NK-92 treated with Interleukin-12 subunit alpha and Interleukin-12 subunit beta, amount 100 ng/mL, for 24 hours (cell line): ENCODE data around the gene ZBTB42.

Experiments used
- DNase-seq: peaks from one replicate; lab custom pipeline; 2025; lab: John Stamatoyannopoulos, UW

ZBTB42 gene

DNA sequence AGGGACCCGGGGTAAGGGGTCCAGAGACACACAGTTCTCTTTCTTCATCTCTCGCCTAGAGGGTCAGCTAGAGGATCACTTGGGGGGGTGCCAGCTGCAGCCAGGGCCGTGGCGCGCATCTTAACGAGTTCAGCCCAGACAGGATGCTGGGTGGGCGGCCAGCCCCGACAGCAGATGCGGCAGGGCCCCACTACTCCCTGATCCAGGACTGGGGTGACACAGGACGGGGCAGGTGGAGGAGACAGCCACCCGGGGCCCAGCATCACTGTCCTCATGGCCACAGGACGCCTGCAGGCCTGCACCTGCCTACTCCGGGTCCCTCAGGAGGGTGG lies 18.1 kb upstream of the ZBTB42 start:
- DNase-seq = no peak

DNA sequence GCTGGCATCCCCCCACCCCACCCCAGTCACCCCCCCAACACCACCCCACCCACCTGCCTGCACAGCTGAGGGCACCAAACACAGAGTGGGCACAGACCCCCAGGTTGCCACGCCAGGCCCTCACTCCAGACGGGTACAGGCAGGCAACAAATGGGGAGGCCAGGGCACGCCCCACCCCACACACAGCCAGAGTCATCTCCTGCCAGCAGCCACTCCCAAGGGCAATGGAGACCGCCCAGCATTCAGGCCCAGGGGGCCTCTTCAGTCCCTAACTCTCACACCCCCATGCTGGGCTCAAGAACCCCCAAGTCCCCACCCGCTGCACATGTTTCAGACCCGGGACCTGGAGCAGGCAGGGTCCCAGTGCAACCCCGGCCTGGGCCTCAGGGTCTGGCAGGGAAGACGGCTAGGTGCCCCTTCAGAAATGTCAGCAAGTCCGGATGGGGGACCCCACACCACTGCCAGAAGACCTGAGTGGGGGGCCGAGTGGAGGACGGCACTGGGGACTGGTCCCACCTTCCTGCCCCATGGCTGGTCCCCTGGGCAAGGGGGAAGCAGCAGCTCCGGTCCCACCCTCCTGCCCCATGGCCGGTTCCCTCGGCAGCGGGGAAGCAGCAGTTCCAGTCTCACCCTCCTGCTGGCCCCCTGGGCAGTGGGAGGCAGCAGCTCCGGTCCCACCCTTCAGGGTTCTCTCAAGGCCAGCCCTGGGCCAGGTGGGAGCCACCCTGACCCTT lies 17.2 kb upstream of the ZBTB42 start:
- DNase-seq = no peak

DNA sequence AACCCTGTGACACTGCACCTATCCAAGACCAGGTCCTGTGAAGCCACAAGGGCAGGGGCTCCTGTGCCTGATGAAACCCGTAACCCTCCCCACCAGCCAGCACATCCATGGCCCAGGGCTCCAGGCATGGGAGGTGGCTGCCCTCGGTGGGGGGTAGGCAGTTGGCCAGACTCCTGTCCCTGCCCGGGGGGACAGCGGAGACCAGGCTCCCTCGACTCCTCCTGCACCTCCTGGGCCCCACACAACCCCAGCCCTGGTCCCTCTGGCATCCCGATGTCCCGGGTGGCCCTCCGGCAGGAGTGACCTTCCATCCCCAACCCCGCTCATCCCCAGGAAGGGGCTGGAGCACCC lies 16.7 kb upstream of the ZBTB42 start:
- no peak for DNase-seq

DNA sequence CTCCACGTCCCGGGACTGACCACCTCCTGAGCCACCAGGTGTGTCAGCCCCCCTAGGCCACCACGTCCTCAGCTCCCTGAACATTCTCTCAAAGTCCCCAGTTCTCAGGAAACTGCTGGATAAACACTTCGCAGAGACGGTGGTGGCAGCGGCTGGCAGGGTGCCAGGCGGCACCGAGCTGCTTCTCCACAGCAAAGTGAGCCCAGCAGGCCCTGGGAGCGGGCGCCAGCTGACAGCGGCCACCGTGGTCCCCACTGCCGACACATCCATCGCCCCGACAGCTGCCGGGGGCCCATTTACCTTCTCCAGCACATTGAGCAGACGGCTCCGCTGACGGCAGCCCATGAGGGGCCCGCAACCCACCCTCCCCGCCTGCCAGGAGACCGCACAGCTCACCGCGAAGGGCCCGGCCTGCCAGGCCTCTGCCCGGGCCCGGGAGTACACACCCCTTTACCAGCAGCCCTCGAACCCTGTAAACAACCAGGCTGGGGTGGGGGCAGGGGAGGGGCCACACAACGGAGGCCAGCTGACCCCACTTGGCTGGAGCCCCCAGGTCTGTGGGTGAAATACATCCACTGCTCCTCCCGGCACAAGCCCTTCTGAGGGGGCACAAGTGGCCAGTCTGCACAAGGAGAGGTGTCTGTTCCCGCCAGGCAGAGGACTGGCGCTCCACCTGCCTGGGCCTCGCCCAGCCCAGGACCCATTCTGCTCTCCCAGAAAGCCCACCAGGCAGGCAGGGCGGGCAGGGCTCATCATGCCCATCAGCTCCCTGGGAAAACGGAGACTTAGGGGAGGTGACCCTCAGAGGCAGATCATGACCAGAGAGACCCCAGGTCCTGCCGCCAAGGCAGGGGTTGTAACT lies 15.8 kb upstream of the ZBTB42 start:
- no peak for DNase-seq

DNA sequence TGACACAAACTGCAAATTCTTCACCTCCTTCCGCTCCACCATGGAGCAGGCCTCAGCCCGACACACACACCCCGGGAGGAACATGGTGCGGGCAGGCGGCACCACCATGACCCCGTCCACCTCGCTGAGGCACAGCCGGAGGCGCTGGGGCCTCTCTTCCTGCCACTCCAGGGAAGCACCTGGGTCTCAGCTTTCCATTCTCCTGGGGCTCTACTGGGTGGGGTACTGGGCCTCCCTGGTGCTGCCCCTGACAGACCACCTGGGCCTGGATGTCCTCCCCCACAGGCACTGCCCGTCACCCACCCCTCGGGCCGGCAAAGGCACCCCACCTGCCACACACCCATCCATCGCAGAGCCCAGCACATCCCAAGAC lies 15.2 kb upstream of the ZBTB42 start:
- no peak for DNase-seq

DNA sequence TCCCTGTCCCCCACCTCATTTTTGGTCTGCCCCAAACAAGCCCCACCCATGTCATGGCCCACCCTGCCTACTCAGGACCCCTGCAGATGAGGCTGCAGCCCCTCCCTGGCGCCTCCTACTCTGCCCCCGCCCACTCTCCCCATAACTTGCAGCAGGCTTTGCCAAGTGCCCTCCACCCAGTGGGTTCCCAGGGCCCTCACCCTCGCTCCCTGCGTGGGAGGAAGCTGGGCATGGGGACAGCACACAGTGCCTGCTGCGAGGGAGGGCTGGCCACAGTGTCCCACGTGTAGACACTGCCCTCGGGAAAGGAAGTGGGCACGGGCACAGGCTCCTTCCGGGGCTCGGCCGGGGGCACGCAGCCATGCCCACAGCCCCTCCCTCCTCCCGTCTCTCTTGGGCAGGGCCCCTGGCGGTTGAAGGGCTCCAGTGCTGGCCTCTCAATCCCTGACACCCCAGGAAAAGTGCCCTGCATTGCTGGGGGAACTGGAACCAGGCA lies 14.8 kb upstream of the ZBTB42 start:
- DNase-seq = no peak

DNA sequence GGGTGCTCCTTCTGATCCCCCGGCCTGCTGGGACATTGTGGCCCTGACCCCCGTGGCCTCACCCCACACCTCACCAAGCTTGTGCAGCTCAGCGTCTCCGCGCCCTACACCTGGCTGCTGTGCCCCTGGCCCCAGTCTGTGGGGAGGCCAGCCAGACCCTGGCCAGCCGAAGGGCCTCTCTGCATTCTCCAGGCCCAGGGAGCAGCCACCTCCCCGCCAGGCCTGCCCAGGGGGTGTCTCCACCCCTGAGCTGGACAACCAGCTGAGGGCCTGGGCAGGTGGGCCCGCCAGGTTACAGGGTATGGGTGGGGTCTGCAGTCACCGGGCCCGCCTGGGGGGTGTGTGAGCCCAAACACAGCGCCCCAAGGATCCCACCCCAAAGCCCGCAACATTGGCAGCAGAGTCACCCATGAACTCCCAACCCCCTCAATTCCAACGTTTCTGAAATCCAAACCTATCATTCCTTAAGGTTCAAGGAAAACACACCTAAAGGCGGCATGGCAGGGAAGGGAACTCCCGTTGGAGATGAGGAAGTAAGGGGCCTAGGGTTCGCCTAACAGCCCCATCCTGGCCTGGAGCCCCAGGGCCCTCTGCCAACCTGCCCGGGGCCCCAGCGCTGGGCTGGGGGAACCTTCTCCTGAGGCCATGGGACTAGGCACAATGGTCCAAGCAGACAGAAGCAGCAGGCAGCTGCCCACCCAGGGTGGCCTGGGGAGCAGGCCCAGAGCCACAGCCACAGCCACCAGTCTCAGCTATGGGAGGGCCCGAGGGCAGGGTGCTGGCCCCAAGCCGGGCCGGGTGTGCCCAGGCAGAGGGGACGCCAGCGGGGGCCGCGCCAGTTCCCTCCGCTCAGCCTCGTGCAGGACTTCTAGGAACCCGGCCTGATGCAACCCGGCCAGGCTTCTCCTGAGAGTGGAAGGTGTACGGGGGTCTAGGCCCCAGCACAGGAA lies 13.9 kb upstream of the ZBTB42 start:
- no peak for DNase-seq

DNA sequence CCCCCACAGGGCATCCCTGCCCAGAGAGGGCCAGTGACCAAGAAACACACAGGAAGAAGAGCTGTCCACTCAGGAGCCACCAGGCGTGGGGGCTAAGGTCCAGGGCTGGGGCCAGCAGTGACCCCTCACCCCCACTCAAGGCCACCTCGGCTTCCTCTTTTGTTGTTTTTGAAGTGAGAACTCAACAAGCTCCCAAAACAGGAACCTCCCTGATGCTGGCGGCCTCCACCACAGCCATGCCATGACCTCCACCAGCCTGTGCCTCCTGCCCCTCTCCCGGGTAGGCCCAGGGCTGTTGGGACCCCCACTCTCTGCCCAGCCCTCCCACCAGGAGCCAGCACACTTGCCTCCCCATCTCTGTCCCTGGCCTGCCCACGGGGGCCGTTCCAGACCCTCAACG lies 13.2 kb upstream of the ZBTB42 start:
- no peak for DNase-seq

DNA sequence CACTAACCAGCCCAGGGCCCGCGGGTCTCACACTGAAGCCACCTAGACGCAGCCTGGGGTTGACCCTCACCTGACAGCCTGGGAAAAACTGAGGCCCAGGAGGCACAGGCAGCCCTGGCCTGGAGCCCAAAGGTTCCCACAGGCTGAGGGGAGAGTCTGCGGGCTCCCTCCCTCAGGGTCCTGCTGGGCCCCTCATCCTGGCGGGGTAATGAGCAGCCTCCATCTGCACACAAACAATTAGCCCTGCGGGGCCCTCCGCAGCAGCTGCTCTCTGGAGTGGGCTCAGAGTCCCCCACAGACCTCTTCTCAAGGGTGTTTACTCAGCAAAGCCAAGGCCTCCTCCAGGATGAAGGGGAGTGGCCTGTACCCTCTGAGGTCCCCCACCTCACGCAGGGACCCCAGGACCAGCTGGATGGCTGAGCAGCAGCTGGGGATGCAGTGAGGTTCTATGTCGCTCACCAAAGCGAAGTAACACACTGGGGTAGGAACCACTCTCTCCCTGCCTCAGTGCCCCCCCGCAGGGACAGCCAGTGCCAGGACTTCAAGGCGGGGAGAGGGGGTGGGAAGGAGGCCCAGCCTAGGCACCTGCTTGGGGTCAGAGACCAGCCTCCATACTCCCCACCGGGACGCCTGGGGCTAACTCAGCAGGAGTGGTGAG lies 12.6 kb upstream of the ZBTB42 start:
- DNase-seq = no peak

DNA sequence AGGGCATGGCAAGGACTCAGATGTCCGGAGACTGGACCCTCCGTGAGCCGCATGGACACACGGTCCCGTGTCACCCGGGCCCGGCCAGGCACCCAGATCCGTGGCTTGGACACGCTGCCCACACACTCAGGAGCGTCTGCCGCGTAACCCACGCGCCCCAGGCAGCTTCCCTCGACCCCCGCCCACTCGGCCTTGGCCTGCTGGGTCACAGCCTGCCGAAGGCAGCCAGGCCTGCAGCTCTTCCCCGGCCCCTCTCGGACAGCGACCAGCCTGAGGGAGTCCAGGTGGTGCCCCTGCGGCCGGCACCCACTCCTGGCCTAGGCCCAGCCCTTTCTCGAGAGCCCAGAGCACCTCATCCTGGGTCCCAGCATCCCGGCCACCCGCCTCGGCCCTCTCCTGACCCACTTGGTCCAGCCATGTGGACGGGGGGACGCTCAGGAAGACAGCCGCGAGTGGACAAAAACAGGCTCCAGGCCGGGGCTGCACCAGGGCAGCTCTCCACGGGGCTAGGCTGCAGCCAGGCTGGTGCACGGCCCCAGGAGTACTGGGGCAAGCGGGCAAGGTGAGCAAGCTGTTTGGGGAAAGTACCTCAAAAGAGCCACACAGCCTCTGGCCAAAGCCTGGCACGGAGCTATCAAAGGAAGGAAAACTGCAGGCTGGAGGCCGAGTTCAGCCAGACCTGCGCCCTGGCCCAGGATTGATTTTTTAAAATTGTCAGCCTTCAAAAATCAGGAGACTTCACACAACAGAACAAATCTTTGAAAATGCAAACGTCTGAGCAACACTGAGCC lies 11.8 kb upstream of the ZBTB42 start:
- no peak for DNase-seq

DNA sequence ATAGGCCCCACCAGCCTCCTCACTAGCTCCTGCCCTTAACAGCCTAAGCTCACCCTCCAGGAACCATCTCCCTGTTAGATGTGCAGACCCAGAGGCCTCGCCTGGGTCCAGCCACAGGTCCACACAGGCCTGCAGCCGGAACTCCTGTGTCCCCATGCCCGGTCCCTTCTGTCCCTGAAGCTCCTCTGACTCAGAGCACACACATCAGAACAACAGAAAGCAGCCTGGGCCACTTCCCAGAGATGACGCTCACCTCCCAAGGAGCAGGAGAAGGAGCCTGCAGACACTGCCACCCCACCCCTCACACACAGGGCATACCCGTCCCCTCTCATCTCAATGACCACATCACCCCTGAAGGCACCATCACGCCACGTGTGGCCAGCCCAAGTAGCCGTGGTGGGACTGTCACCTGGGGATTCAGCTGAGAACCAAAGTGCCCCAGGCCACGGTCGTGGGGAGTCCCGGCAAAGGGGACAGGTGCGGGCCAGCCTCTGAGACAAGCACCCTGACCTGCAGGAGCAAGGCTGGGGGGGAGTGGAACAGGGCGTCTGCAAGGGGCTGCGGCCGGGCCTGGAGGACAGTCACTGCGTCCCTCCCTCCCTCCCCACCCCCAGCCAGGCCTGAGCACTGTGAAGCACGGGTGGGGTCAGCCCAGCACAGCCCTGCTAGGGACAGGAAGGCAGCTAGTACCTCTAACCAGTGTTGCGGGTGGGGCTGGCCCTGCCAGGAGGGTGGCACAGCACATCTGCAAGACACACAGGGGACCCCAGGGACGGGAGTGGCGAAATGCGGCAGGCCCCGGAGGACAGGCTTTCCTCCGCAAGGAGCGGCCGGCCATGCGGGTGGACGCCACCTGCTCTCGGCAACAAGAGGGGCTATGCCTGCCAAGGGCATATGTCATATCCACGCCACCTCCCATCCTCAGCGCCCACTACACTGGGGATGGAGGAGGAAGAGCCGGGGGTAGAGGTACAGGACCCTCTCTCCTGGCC lies 10.9 kb upstream of the ZBTB42 start:
- no peak for DNase-seq

DNA sequence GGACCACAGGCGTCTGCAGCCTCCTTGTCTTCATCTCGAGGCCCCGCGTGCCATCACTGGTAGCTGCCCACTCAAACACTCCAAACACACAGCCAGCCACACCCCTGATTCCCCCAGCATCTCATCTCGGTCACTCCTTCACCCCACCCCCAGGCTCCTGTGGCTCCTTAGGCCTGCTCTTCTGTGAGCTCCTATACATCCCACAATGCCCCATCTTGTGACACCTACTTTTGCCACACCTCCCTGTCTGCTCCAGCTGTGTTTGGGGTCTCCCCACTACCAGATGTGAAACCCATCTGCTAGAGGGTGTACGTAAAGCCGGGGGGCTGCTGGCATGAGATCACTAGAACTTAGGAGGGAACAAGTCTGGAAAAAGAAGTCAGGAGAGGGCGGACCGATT lies 9.5 kb upstream of the ZBTB42 start:
- DNase-seq = no peak

DNA sequence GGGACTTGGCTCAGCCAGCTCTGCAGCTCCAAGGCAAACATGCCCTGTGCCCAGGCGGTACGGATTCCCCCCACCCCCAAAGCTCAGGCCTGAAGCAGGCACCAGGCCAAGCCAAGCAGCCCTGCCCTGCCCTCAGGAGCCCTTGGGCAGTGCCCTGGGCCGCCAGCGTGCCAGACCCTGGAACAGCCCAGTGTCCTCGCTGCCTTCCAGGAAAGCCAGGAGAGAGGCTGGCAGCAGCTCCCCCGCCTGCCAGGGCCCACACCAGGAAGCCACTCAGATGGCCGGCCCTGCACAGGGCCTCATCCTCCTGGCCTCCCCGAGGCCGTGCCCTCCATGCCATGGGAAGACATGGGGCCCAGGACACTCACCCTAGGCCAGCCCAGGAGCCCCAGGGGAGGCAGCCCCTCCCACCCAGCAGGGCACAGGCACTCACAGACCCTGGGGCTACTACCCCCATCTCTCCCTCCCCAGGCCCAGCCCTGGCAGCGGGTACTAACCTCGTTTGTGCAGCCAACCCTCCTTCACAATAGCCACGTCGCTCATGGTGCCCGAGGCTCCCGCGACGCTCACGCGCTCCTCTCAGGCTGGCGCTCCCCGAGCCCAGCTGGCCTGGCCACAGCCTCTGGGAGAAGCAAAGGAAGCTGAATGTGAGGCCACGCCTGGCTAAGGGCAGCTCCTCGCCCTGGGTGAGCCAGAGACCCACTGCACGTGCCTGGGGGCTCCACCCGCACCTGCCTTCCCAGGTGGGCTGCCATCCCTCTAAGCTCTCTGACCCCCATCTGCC lies 8.6 kb upstream of the ZBTB42 start:
- no peak for DNase-seq

DNA sequence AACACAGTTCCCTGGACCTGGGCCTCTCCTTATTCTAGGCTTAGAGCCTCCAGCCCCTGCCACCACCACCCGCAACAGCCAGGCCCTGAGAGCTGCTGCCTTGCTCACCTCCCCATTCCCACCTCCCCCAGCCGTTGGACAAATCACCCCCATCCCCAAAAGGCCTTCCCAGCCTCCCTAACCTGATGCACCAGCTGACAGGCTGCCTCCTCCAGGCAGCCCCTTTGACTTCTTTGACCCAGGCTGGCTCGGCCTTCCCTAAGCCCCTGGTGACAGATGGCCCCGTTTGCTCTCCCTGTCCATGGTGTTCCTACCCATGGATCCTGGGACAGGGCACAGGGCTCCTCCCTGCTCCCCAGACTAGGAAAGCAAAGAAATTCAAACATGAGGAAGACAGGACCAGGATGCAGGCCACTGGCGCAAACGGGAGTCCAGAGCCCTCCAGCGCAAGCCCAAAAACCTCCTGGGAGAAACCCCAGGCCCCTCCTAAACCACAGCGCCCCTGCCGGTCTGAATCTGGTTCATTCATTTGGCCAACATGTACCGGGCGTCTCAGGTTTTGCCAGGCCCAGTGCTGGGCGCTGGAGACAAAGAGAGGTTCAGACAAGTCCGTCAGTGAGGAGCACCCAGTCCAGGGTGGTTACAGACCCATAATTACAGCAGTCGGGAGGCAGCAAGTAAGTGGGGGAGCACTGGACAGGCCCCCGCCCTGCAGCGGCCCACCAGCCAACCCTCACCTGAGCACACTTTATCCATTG lies 7.8 kb upstream of the ZBTB42 start:
- no peak for DNase-seq

DNA sequence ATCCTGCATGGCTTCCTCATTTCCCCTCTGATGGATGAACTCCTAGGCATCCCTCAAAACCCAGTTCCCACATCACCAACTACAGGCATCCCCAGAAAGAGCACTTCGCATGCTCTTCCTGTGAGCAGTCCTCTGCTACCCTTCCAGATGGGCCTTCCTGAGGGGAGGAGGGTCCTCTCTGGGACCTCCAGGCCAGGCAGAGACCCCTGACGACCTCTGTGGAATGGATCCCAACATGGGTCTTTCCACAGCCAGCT lies 7.3 kb upstream of the ZBTB42 start:
- DNase-seq = no peak

DNA sequence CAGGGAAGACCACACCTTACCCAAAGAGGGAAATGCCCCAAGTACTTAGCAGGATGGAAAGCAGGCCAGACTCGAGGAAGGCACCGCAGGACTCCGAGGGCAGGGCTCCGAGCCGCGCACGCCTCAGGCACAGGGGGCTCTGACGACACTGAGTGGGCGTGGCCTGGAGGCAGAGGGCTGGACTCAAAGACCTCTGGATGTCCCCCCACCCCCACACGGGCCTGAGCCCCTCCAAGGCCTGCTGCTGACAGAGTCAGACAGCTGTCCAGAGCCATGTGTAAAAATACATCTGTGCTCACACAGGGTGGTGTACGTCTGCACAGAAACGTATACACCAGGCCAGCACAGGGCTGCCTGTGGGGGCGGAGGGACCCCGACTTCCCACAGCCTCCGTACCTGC lies 6.8 kb upstream of the ZBTB42 start:
- no peak for DNase-seq

DNA sequence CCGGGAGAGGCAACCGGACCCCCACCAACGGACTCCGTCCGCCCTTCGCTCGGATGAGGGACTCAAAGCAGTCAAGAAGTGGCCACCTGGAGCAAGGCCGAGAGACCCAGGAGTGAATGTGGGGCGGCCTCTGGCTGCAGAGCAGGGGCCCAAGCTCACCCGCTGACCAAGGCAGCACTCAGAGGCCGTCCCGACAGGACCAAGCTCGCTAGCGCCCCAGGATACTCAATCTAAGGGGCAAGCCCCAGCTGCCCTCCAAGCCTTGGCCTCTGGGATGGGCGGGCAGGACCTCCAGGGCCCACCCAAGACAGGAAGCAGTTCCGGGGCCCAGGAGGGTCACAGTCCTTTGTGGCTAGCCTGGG lies 6.3 kb upstream of the ZBTB42 start:
- DNase-seq = no peak

DNA sequence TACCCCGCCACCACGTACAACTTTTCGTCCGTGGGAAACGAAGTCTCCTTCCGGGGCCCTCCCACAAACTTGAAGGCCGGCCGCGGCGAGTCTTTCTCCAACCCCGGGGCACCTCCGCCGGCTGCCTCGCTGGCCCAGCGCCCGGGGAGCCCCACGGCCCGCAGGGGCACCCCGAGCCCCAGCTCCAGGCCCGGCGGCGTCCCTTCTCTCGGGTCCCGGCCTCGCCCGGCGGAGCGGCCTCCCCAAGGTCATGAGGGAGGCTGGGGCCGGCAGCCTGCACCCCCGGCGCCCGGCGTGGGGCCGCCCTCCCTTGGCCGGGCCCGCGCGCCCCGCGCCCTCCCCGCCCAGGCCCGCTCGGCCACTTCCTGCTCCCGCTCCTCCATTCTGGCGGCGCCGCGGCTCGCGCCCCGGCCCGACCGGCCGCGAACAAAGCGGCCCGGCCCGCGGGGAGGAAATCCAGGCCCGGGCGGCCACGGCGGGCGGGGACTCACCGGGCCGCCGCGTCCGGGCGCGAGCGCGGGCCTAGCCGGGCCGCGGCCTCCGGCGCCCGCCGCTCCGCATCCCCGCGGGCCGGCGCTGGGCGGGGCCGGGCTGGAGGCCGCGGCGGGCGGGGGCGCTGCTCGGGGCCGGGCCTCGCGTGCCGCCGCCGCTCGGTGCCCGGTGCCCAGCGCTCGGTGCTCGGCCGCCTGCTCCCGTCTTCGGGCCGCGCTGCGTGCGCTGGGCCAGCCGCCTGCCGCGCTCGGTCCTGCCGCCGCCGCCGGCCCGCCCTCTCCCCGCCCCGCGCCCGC lies 5.7 kb upstream of the ZBTB42 start, which contains the start of gene AKT1:
Gene AKT1, minus strand, starts transcription at position 756 of the 788 bp plus-strand sequence. CDS start 3,105 bp downstream, outside the sequence.
- DNase-seq = no peak
